SK-N-MC (cell line): ENCODE results near the gene GNG2.

Experiments used
- DNase-seq: peaks from one replicate; pipeline ENCODE4 v3.0.0-alpha.2; 2011; ENCODE audit warnings: low read depth, low spot score
- H3K27ac ChIP-seq: fragments of 200-600 bp; sonication (generic); 2 replicates; pipeline ENCODE4 v1.5.1; 2016; ENCODE audit warnings: mixed run types
- H3K36me3 ChIP-seq: fragments of 200-600 bp; sonication (generic); 2 replicates; pipeline ENCODE4 v1.6.1; 2017; ENCODE audit warnings: antibody characterized with exemption, low read length, mixed read lengths; ENCODE audit not compliant: insufficient read depth
- H3K4me3 ChIP-seq: fragments of 200-600 bp; sonication (generic); 2 replicates; pipeline ENCODE4 v1.5.1; 2016
- H3K9ac ChIP-seq: fragments of 200-600 bp; sonication (generic); 2 replicates; pipeline ENCODE4 v1.8.0; 2017; ENCODE audit warnings: mixed run types, mixed read lengths; ENCODE audit not compliant: insufficient read length
- H3K9me3 ChIP-seq: fragments of 200-600 bp; sonication (generic); 2 replicates; pipeline ENCODE4 v1.6.1; 2017; ENCODE audit warnings: low read depth, mild to moderate bottlenecking, antibody characterized with exemption, low read length, moderate library complexity, mixed read lengths
- EZH2 ChIP-seq: fragments of 200-600 bp; sonication (generic); IDR thresholded peaks from one replicate; pipeline ENCODE4 v1.6.1; 2017; ENCODE audit warnings: antibody characterized with exemption
- FOXP2 ChIP-seq: optimal IDR thresholded peaks from 2 replicates; pipeline ENCODE3; 2011; ENCODE audit warnings: mild to moderate bottlenecking, moderate library complexity; ENCODE audit not compliant: insufficient read depth; ENCODE audit errors: extremely low read length, control extremely low read depth
- POLR2AphosphoS5 ChIP-seq: IDR thresholded peaks from 2 replicates; pipeline ENCODE4 v1.6.1; 2012; ENCODE audit warnings: mild to moderate bottlenecking, low read depth, low read length, borderline replicate concordance

The GNG2 gene

GRCh38 chr14:51848120-51848519, 12.3 kb upstream of the GNG2 start:
- no peak for DNase-seq
- no peaks in the 10 kb centered on the region for H3K36me3 ChIP-seq
- no peak overlapping the region for H3K4me3 ChIP-seq
- no peak for TF ChIP-seq EZH2
- no peak for TF ChIP-seq FOXP2
- H3K9me3 ChIP-seq, result no peaks in the 10 kb centered on the region
- no peak overlapping the region for H3K27ac ChIP-seq
- H3K9ac ChIP-seq, result no peak overlapping the region

GRCh38 chr14:51849097-51849496, 11.3 kb upstream of the GNG2 start:
- H3K4me3 ChIP-seq, result no peak overlapping the region
- H3K27ac ChIP-seq, result no peak overlapping the region
- no peak for TF ChIP-seq EZH2
- no peak for TF ChIP-seq POLR2AphosphoS5
- TF ChIP-seq FOXP2, result no peak
- H3K9ac ChIP-seq, result no peak overlapping the region
- no peaks in the 10 kb centered on the region for H3K36me3 ChIP-seq
- DNase-seq, result no peak
- no peaks in the 10 kb centered on the region for H3K9me3 ChIP-seq

GRCh38 chr14:51850651-51851050, 9.8 kb upstream of the GNG2 start:
- no peaks in the 10 kb centered on the region for H3K36me3 ChIP-seq
- H3K27ac ChIP-seq, result no peak overlapping the region
- H3K9ac ChIP-seq, result no peak overlapping the region
- TF ChIP-seq POLR2AphosphoS5 (no peak), EZH2 (no peak), FOXP2 (no peak)
- H3K4me3 ChIP-seq, result no peak overlapping the region
- no peak for DNase-seq
- H3K9me3 ChIP-seq, result no peaks in the 10 kb centered on the region

GRCh38 chr14:51852541-51852940, 7.9 kb upstream of the GNG2 start:
- Histone ChIP-seq H3K36me3 (no peaks in the 10 kb centered on the region), H3K9ac (no peak overlapping the region), H3K4me3 (no peak overlapping the region), H3K9me3 (no peaks in the 10 kb centered on the region), H3K27ac (no peak overlapping the region)
- TF ChIP-seq EZH2 (no peak), POLR2AphosphoS5 (no peak), FOXP2 (no peak)
- DNase-seq, result no peak

GRCh38 chr14:51855234-51855633, 5.2 kb upstream of the GNG2 start:
- DNase-seq, result no peak
- Histone ChIP-seq H3K9me3 (no peaks in the 10 kb centered on the region), H3K27ac (no peak overlapping the region), H3K4me3 (no peak overlapping the region), H3K36me3 (no peaks in the 10 kb centered on the region), H3K9ac (no peak overlapping the region)
- TF ChIP-seq POLR2AphosphoS5 (no peak), EZH2 (no peak), FOXP2 (no peak)

GRCh38 chr14:51856792-51857296, 3.6 kb upstream of the GNG2 start:
- Histone ChIP-seq H3K9ac (no peak overlapping the region), H3K4me3 (no peak overlapping the region), H3K27ac (no peak overlapping the region), H3K9me3 (no peaks in the 10 kb centered on the region), H3K36me3 (no peaks in the 10 kb centered on the region)
- no peak for DNase-seq
- TF ChIP-seq POLR2AphosphoS5, result no peak
- TF ChIP-seq EZH2, result no peak
- no peak for TF ChIP-seq FOXP2

- Histone ChIP-seq H3K9me3 (no peaks in the 10 kb centered on the region), H3K27ac (no peak overlapping the region), H3K9ac (no peak overlapping the region), H3K4me3 (no peak overlapping the region), H3K36me3 (no peaks in the 10 kb centered on the region)
- no peak for TF ChIP-seq POLR2AphosphoS5
- TF ChIP-seq EZH2, result no peak
- no peak for TF ChIP-seq FOXP2
- DNase-seq, result no peak
Observed at GRCh38 chr14:51859131-51859530, 1.3 kb upstream of the GNG2 start.

- no peaks in the 10 kb centered on the region for H3K36me3 ChIP-seq
- TF ChIP-seq EZH2 (no peak), FOXP2 (no peak), POLR2AphosphoS5 (no peak)
- H3K9me3 ChIP-seq, result no peaks in the 10 kb centered on the region
- H3K9ac ChIP-seq, result peak overlapping the region; percentile 72
- no peak overlapping the region for H3K27ac ChIP-seq
- peak overlapping the region; percentile 93 for H3K4me3 ChIP-seq
- DNase-seq, result no peak
Observed at GRCh38 chr14:51860825-51861499, 550 bp downstream of the GNG2 start.

GRCh38 chr14:51862176-51862796, 1.9 kb downstream of the GNG2 start:
- H3K9me3 ChIP-seq, result no peaks in the 10 kb centered on the region
- no peak for TF ChIP-seq POLR2AphosphoS5
- TF ChIP-seq FOXP2, result no peak
- no peak for TF ChIP-seq EZH2
- H3K4me3 ChIP-seq, result no peak overlapping the region
- DNase-seq, result no peak
- no peak overlapping the region for H3K9ac ChIP-seq
- H3K27ac ChIP-seq, result no peak overlapping the region
- no peaks in the 10 kb centered on the region for H3K36me3 ChIP-seq
